Left forelimb (tissue), 1 donor: ENCODE data around the gene SON.
"Not testable (repeated sequence)": the region's sequence is repeated elsewhere in the genome, so short reads cannot be mapped to it uniquely, and the experiment has no call there.

Source experiments
- DNase-seq: peaks from one replicate; pipeline ENCODE4 v3.0.0-alpha.2; 2018; ENCODE audit warnings: low spot score

The SON gene

GRCh38 chr21:33578214-33578613 is 35.4 kb downstream of the SON start:
- DNase-seq = no peak

DNA sequence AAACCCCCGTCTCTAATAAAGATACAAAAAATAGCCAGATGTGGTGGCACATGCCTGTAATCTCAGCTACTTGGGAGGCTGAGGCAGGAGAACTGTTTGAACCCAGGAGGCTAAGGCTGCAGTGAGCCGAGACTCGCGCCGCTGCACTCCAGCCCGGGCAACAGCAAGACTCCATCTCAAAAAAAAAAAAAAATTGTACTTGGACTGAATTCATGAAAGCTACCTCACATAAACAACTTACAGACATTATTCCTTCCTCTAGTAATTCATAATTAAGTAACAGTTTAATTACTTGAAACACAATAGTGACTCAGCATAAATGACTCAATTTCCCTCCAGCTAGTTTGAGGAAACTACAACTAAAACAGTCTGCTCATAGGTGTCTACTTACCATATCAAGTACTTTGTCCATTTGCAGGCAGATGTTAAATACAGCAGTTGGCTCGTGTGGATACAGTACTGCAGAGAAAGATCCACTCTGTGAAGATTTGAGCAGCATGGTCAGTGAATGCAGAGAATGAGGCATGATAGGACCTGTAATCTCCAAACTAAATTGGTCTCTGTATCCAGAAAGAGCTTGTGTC is 36.2 kb downstream of the SON start:
- no peak for DNase-seq

- no peak for DNase-seq
These were observed 41.6 kb downstream of the SON start for GRCh38 chr21:33584455-33584854.

- no peak for DNase-seq
These were observed 44.1 kb downstream of the SON start for GRCh38 chr21:33586927-33587326.

DNA sequence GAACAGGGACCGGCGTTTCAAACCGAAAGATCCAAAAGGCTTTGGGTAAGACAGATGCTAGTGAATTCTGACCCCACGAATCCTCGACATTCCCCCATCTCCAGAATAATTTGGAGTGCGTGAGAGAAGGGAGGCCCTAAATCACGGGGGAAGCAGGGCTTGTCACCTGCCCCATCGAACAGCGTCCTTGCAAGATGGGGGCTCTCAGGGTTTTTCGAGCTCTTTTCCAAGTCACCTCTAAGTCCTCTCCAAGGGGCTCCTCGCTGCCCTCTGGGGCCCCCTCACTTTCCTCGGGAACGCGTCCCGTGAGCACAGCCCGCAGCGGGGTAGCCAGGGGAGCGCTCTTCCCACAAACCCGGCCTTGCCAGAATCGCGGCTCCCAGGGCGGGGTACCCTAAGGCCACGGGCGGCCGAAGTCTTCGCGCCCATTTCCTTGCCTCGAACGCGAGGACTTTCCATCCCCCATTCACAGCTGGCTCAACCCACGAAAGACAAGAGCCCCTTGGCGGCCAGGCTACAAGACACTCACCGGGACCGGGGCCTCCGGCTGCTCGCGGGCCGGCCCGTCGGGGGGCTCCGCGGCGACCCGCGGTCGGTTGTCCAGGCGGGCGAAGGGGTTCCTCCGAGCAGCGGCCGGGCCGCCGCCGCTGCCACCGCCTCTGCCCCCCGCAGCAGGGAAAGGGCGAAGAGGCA is 45.1 kb downstream of the SON start:
- peak; percentile 79 for DNase-seq

GRCh38 chr21:33588485-33589335 is 45.9 kb downstream of the SON start, which contains the start of gene DONSON:
Gene DONSON (minus strand): TSS chr21:33588684. CDS start chr21:33588641, 43 bp downstream.
- peak; percentile 94 for DNase-seq

DNA sequence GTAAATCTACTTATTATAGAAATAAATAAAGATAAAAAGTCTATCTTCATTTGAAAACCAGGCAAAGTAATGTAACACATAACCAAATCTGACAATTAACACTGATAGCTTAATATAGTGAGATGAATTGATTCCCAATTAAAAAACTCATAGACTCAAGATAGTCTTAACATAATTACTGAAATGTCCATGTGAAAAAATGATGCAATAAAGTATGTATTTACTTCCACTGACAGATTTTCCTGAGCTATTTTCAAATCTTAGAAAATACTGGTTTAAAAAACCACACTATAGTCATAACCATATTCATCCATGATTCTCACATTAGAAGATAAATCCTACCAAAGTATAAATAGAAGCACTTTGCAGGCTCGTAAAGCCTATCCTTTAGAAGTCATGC is 55.2 kb downstream of the SON start:
- no peak for DNase-seq

GRCh38 chr21:33608559-33608958 is 65.7 kb downstream of the SON start:
- no peak for DNase-seq

DNA sequence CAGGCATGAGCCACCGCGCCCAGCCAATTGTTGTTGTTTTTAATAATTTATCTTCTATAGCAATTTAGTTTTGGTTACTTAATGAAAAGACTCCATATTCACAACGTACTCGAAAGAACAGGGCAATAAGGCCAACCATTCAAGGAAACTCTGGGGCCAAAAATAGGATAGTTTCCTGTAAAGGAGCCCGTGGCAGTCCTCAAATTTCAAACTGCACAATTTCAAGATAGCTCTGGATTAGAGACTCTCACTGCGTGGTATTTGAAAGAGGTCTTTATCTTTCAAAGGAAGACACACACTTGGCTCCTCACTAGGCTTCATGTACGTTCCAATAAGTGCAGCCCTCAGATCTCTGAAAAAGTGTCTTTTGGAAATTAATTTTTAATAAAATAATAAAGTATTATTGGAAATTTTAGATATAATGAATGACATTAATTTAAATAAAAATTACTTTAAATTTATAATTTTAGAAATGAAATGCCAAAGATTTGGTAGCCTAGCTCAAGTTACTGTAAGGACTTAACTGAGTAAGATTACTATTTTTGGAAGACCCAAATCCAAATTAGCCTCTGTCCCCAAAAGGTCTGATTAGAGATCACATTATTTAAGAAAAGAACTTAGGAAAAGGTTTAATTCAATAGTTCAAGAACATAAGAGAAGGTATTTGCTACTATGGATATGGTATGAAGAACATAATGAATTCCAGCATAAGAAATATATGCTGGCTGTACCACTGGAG is 68.3 kb downstream of the SON start:
- DNase-seq = no peak

DNA sequence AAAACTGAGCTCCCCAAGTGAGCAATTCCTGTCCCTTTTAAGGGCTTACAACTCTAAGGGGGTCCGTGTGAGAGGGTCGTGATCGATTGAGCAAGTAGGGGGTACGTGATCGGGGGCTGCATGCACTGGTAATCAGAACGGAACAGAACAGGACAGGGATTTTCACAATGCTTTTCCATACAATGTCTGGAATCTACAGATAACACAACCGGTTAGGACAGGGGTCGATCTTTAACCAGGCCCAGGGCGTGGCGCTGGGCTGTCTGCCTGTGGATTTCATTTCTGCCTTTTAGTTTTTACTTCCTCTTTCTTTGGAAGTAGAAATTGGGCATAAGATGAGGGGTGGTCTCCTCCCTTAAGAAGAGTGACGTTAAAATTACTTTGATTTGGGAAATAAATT is 74.7 kb downstream of the SON start:
- not testable (repeated sequence) for DNase-seq

DNA sequence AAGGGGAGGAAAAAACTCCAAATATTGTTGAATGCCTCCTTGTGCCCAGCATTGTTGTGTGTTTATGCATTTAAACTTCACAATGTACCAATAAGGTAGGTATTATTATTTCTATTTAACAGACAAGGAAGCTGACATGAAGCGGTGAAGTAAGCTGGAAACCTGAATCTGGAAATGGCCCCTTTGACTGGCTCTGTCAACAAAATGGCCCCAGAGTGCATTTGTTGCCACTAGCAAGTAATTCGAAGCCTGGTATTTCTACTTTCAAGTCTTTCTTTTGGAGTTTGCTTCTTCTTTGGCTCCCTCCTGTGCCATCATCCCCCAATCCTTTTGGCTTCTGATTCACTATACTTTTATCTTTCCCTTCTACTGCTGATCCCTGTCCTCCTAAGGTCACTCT is 75.6 kb downstream of the SON start:
- DNase-seq = no peak

DNA sequence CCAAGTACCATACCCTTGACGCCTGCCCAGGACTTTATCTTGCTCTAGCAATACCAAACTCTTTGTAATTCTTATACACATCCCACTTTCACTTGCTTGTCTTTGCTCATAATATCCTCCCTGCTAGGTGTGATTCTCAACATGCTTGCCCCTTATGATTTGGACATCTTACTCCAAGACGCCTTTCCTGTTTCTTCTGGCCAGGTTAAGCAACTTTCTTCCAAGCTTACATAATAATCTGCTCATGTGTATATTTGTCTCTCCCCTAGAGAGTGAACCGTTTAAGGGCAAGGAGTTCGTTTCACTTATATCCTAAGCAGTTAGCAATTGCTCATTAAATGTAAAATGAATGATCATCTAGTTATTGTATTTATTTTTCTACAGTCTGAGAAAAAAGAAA is 76.9 kb downstream of the SON start:
- no peak for DNase-seq

- DNase-seq = no peak
These were observed 79.4 kb downstream of the SON start for GRCh38 chr21:33622253-33622652.

DNA sequence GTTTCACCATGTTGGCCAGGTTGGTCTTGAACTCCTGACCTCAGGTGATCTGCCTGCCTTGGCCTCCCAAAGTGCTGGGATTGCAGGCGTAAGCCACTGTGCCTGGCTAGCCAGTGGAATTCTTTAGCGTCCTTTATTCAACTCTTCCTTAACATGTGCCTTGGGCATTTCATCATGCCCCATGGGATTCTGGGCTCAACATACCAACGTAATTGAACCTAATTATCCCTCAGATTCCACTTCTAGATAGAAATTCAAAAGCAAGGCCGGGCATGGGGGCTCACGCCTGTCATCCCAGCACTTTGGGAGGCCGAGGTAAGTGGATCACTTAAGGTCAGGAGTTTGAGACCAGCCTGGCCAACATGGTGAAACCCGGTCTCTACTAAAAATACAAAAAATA is 83.3 kb downstream of the SON start:
- not testable (repeated sequence) for DNase-seq
